GM23338 (cell line): ENCODE measurements around the gene AACS. TPM values are rescaled to one million over a fixed set of nuclear protein-coding genes. Genes with fewer than 3 reads are reported as not detected.

Source experiments
- ATAC-seq: fragments of 200-7000 bp; cut with Tn5 transposase; 3 replicates; pipeline ENCODE4 v1.9.1; 2020
- DNase-seq: peaks from one replicate; pipeline ENCODE4 v3.0.0-alpha.2; 2015; ENCODE audit warnings: low spot score
- H2AFZ ChIP-seq: fragments of 200-600 bp; sonication (generic); 2 replicates; pipeline ENCODE4 v1.8.0; 2016; ENCODE audit warnings: antibody characterized with exemption, mild to moderate bottlenecking, moderate library complexity
- H3F3A ChIP-seq: fragments of 200-600 bp; sonication (generic); replicated peaks from 2 replicates; pipeline ENCODE4 v1.8.0; 2017; ENCODE audit warnings: antibody characterized with exemption, mixed run types, low read depth
- H3K27ac ChIP-seq: fragments of 200-600 bp; sonication (generic); 2 replicates; pipeline ENCODE4 v1.6.1; 2016; ENCODE audit warnings: low read depth
- H3K27me3 ChIP-seq: fragments of 200-600 bp; sonication (generic); 2 replicates; pipeline ENCODE4 v1.8.0; 2016; ENCODE audit warnings: mild to moderate bottlenecking, mixed run types, moderate library complexity; ENCODE audit not compliant: insufficient read depth
- H3K36me3 ChIP-seq: fragments of 200-600 bp; sonication (generic); 2 replicates; pipeline ENCODE4 v1.8.0; 2016; ENCODE audit warnings: mild to moderate bottlenecking; ENCODE audit not compliant: insufficient read depth
- H3K4me1 ChIP-seq: fragments of 200-600 bp; sonication (generic); 2 replicates; pipeline ENCODE4 v1.8.0; 2016; ENCODE audit warnings: mild to moderate bottlenecking, moderate library complexity; ENCODE audit not compliant: insufficient read depth
- H3K4me2 ChIP-seq: fragments of 200-600 bp; sonication (generic); 2 replicates; pipeline ENCODE4 v1.7.1; 2017; ENCODE audit warnings: mixed run types
- H3K4me3 ChIP-seq: fragments of 200-600 bp; sonication (generic); 2 replicates; pipeline ENCODE4 v1.6.1; 2016; ENCODE audit warnings: mixed run types
- H3K79me2 ChIP-seq: fragments of 200-600 bp; sonication (generic); replicated peaks from 2 replicates; pipeline ENCODE4 v1.8.0; 2017; ENCODE audit warnings: mild to moderate bottlenecking; ENCODE audit not compliant: insufficient read depth
- H3K9me2 ChIP-seq: fragments of 200-600 bp; sonication (generic); 2 replicates; pipeline ENCODE4 v1.8.0; 2017; ENCODE audit not compliant: insufficient read depth
- H4K20me1 ChIP-seq: fragments of 200-600 bp; sonication (generic); replicated peaks from 2 replicates; pipeline ENCODE4 v1.8.0; 2017; ENCODE audit warnings: mild to moderate bottlenecking; ENCODE audit not compliant: insufficient read depth
- H3K27ac Mint-ChIP-seq: 2 replicates; pipeline ENCODE4 v1.8.0; 2020; ENCODE audit warnings: inconsistent platforms, mild to moderate bottlenecking, moderate library complexity, mixed read lengths
- H3K27me3 Mint-ChIP-seq: 3 replicates; pipeline ENCODE4 v1.8.0; 2022; ENCODE audit warnings: low read depth, mild to moderate bottlenecking, moderate library complexity, mixed read lengths, inconsistent platforms; ENCODE audit not compliant: insufficient read depth, poor library complexity
- H3K36me3 Mint-ChIP-seq: 3 replicates; pipeline ENCODE4 v1.8.0; 2021; ENCODE audit warnings: low read depth, mild to moderate bottlenecking, inconsistent platforms, moderate library complexity, mixed read lengths
- H3K4me1 Mint-ChIP-seq: 3 replicates; pipeline ENCODE4 v1.8.0; 2020; ENCODE audit warnings: mild to moderate bottlenecking, inconsistent platforms, mixed read lengths
- H3K4me3 Mint-ChIP-seq: 3 replicates; pipeline ENCODE4 v1.8.0; 2021; ENCODE audit warnings: moderate library complexity, mild to moderate bottlenecking, inconsistent platforms, mixed read lengths
- H3K9me3 Mint-ChIP-seq: 3 replicates; pipeline ENCODE4 v1.8.0; 2020; ENCODE audit warnings: moderate library complexity, mild to moderate bottlenecking, inconsistent platforms, mixed read lengths
- CREB1 ChIP-seq: fragments of 250-450 bp; sonication (Bioruptor Pico); IDR thresholded peaks from 2 replicates; pipeline ENCODE4 v1.5.0; 2020; ENCODE audit warnings: low read depth, mild to moderate bottlenecking, moderate library complexity
- EZH2 ChIP-seq: fragments of 200-600 bp; sonication (generic); IDR thresholded peaks from one replicate; pipeline ENCODE4 v1.8.0; 2017; ENCODE audit warnings: antibody characterized with exemption, mild to moderate bottlenecking, low read depth; ENCODE audit not compliant: unreplicated experiment
- EZH2phosphoT487 ChIP-seq: fragments of 200-600 bp; sonication (generic); IDR thresholded peaks from one replicate; pipeline ENCODE4 v1.8.1; 2018; ENCODE audit warnings: antibody characterized with exemption; ENCODE audit not compliant: unreplicated experiment
- JUNB ChIP-seq: IDR thresholded peaks from one replicate; pipeline ENCODE4 v1.6.1; 2016; ENCODE audit warnings: antibody characterized with exemption; ENCODE audit not compliant: unreplicated experiment
- NANOG ChIP-seq: IDR thresholded peaks from 2 replicates; pipeline ENCODE4 v1.6.1; 2016; ENCODE audit warnings: antibody characterized with exemption, borderline replicate concordance
- POLR2AphosphoS5 ChIP-seq: IDR thresholded peaks from 2 replicates; pipeline ENCODE4 v1.6.1; 2016; ENCODE audit warnings: antibody characterized with exemption, low read depth
- STAT1 ChIP-seq: IDR thresholded peaks from one replicate; pipeline ENCODE4 v1.6.1; 2016; ENCODE audit warnings: antibody characterized with exemption; ENCODE audit not compliant: unreplicated experiment
- ZNF114 ChIP-seq: fragments of 250-450 bp; sonication (Bioruptor Pico); IDR thresholded peaks from 2 replicates; pipeline ENCODE4 v1.5.0; 2020; ENCODE audit warnings: mild to moderate bottlenecking, moderate library complexity
- ZNF331 ChIP-seq: fragments of 250-450 bp; sonication (Bioruptor Pico); IDR thresholded peaks from 2 replicates; pipeline ENCODE4 v1.5.0; 2020; ENCODE audit warnings: low read depth, mild to moderate bottlenecking, moderate library complexity
- polyA plus RNA-seq: library from polyadenylated mRNA; unstranded; fragments of >200 nt; fragmentation: Nextera tagmentation; extraction: Ambion mirVana; gene quantifications from 2 replicates; pipeline ENCODE4 v1.2.1, GENCODE V29; 2016
- total RNA-seq: library from RNA; depleted of rRNA; stranded (reverse); fragments of >200 nt; shearing (Covaris generic); gene quantifications from 2 replicates; pipeline ENCODE4 v1.2.3, GENCODE V29; 2014
- TF ChIP-seq, protein P1 (sequence below), 2 experiments: fragments of 200-600 bp in 1 of 2; sonication (generic) in 1 of 2; conservative IDR thresholded peaks; 2 replicates each; pipeline versions ENCODE4 v1.5.1 to v1.6.1; 2016 to 2017; ENCODE audit warnings: antibody characterized with exemption in 2 of 2, low read depth in 2 of 2, mild to moderate bottlenecking in 2 of 2, moderate library complexity in 1 of 2
- TF ChIP-seq, protein P2 (sequence below): IDR thresholded peaks from 2 replicates; pipeline ENCODE4 v1.6.1; 2016; ENCODE audit warnings: antibody characterized with exemption
- TF ChIP-seq, protein P3 (sequence below): IDR thresholded peaks from one replicate; pipeline ENCODE4 v1.6.1; 2018; ENCODE audit warnings: antibody characterized with exemption; ENCODE audit not compliant: unreplicated experiment

Gene AACS
- total and polyA plus RNA-seq, 2 experiments from 2014 or later: 31.1 to 64.4 TPM

DNA sequence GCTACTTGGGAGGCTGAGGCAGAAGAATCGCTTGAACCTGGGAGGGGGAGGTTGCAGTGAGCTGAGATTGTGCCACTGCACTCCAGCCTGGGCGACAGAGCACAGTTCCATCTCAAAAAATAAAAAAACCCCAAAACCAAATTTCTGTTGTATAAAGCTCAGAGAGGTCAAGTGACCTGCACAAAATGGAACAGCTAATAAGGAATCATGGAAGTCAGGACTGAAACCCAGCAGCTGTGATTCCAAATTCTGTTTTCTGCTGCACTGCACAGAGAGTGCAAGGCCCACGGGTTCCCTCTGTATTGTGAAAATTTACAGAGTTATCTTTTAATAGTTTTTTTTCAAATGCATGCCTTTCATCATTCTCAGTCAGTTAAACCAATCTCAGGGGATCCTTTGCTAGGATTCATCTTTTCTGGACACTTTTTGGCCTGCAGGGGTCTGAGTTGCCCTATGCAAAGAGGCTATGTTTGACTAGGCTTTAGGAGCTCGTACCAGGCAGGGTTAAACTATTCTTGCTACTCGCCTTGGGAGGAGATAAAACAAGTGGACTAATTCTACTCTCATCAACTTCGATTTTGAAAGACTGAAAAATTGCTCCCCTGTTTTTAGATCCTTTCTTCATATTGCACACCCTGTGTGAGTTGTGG, 26.1 kb upstream of the AACS start:
- Histone ChIP-seq H3K27me3 (no peaks in the 10 kb centered on the region), H3K4me2 (no peak overlapping the region), H3F3A (no peaks in the 10 kb centered on the region), H3K79me2 (no peaks in the 10 kb centered on the region), H4K20me1 (no peaks in the 10 kb centered on the region), H3K27ac (no peak overlapping the region), H3K4me1 (no peaks in the 10 kb centered on the region), H2AFZ (no peak overlapping the region), H3K36me3 (no peaks in the 10 kb centered on the region), H3K9me2 (no peaks in the 10 kb centered on the region), H3K4me3 (no peak overlapping the region)
- no peak for DNase-seq
- no peak; the same call in 2 of the 3 replicates for ATAC-seq
- Mint-ChIP-seq H3K4me3 (no peak overlapping the region), H3K27me3 (peaks cover 1% of the 10 kb centered on the region), H3K9me3 (peaks cover 17% of the 10 kb centered on the region; the same call in 2 of the 3 replicates), H3K27ac (no peak overlapping the region), H3K4me1 (no peaks in the 10 kb centered on the region), H3K36me3 (peaks cover 8% of the 10 kb centered on the region; the same call in 2 of the 3 replicates)
- no peak for TF ChIP-seq JUNB
- no peak for TF ChIP-seq ZNF331
- TF ChIP-seq, protein P1, sequence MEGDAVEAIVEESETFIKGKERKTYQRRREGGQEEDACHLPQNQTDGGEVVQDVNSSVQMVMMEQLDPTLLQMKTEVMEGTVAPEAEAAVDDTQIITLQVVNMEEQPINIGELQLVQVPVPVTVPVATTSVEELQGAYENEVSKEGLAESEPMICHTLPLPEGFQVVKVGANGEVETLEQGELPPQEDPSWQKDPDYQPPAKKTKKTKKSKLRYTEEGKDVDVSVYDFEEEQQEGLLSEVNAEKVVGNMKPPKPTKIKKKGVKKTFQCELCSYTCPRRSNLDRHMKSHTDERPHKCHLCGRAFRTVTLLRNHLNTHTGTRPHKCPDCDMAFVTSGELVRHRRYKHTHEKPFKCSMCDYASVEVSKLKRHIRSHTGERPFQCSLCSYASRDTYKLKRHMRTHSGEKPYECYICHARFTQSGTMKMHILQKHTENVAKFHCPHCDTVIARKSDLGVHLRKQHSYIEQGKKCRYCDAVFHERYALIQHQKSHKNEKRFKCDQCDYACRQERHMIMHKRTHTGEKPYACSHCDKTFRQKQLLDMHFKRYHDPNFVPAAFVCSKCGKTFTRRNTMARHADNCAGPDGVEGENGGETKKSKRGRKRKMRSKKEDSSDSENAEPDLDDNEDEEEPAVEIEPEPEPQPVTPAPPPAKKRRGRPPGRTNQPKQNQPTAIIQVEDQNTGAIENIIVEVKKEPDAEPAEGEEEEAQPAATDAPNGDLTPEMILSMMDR (conservative IDR thresholded peaks at IDR 0.05; ENCODE audit: low read depth in 2 of 2): peak; percentile 44 to 52

DNA sequence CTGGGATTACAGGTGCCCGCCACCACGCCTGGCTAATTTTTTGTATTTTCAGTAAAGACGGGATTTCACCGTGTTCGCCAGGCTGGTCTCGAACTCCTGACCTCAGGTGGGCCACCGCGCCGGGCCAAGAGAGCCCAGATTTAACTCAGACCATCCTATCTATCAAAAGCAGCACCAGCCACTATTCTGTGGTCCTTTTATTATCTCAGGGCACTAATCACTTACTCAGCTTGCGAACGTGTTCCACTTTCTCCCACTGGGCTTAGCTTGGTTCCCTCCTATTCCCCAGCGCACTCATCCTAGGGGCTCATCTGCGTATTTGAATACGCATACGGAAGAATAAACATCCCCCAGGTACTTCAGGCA, 16.2 kb upstream of the AACS start:
- no peak for ATAC-seq
- peaks cover 4% of the 10 kb centered on the region for H3K27me3 Mint-ChIP-seq
- Histone ChIP-seq H3K4me3 (peak overlapping the region; percentile 43), H3K4me2 (peak overlapping the region; percentile 52), H3K36me3 (no peaks in the 10 kb centered on the region), H3K4me1 (peaks cover 11% of the 10 kb centered on the region; the same call in 1 of the 2 replicates), H3K79me2 (no peaks in the 10 kb centered on the region), H2AFZ (peak overlapping the region; percentile 0; the same call in 1 of the 2 replicates), H3K9me2 (no peaks in the 10 kb centered on the region), H3K27me3 (no peaks in the 10 kb centered on the region), H3K27ac (0 out of 2 replicates have a peak overlapping the region, but pooled peaks have one; percentile 1), H4K20me1 (no peaks in the 10 kb centered on the region), H3F3A (0 out of 2 replicates have a peak, but pooled peaks cover 8% of the 10 kb centered on the region)
- peak overlapping the region; percentile 77; the same call in 2 of the 3 replicates for H3K4me3 Mint-ChIP-seq
- no peaks in the 10 kb centered on the region for H3K4me1 Mint-ChIP-seq
- peak overlapping the region; percentile 64; the same call in 1 of the 2 replicates for H3K27ac Mint-ChIP-seq
- no peak for DNase-seq
- H3K36me3 Mint-ChIP-seq: 0 out of 3 replicates have a peak, but pooled peaks cover 5% of the 10 kb centered on the region
- H3K9me3 Mint-ChIP-seq: peaks cover 6% of the 10 kb centered on the region
- TF ChIP-seq, protein P2, sequence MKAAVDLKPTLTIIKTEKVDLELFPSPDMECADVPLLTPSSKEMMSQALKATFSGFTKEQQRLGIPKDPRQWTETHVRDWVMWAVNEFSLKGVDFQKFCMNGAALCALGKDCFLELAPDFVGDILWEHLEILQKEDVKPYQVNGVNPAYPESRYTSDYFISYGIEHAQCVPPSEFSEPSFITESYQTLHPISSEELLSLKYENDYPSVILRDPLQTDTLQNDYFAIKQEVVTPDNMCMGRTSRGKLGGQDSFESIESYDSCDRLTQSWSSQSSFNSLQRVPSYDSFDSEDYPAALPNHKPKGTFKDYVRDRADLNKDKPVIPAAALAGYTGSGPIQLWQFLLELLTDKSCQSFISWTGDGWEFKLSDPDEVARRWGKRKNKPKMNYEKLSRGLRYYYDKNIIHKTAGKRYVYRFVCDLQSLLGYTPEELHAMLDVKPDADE: no peak
- no peak for TF ChIP-seq NANOG
- no peak for TF ChIP-seq CREB1 (CRISPR knock-in tag)
- TF ChIP-seq, protein P1 (conservative IDR thresholded peaks at IDR 0.05; ENCODE audit: low read depth in 2 of 2): no peak
- TF ChIP-seq ZNF331: no peak
- TF ChIP-seq EZH2phosphoT487: no peak
- TF ChIP-seq, protein P3, sequence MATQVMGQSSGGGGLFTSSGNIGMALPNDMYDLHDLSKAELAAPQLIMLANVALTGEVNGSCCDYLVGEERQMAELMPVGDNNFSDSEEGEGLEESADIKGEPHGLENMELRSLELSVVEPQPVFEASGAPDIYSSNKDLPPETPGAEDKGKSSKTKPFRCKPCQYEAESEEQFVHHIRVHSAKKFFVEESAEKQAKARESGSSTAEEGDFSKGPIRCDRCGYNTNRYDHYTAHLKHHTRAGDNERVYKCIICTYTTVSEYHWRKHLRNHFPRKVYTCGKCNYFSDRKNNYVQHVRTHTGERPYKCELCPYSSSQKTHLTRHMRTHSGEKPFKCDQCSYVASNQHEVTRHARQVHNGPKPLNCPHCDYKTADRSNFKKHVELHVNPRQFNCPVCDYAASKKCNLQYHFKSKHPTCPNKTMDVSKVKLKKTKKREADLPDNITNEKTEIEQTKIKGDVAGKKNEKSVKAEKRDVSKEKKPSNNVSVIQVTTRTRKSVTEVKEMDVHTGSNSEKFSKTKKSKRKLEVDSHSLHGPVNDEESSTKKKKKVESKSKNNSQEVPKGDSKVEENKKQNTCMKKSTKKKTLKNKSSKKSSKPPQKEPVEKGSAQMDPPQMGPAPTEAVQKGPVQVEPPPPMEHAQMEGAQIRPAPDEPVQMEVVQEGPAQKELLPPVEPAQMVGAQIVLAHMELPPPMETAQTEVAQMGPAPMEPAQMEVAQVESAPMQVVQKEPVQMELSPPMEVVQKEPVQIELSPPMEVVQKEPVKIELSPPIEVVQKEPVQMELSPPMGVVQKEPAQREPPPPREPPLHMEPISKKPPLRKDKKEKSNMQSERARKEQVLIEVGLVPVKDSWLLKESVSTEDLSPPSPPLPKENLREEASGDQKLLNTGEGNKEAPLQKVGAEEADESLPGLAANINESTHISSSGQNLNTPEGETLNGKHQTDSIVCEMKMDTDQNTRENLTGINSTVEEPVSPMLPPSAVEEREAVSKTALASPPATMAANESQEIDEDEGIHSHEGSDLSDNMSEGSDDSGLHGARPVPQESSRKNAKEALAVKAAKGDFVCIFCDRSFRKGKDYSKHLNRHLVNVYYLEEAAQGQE: no peak
- TF ChIP-seq EZH2: no peak
- TF ChIP-seq ZNF114 (CRISPR knock-in tag): no peak
- no peak for TF ChIP-seq STAT1
- TF ChIP-seq POLR2AphosphoS5: no peak
- no peak for TF ChIP-seq JUNB
